CD14-positive monocyte (primary cell): Measurements from ENCODE around the gene CABLES2. TPM values are rescaled to one million over a fixed set of nuclear protein-coding genes. Genes with fewer than 3 reads are reported as not detected.

Experiments
- DNase-seq, 3 donors: peaks; one replicate each; pipeline ENCODE4 v3.0.0-alpha.2; 2011 to 2022
- H2AFZ ChIP-seq: 2 replicates; pipeline ENCODE4 v1.6.0; 2012; ENCODE audit warnings: mild to moderate bottlenecking, low read depth, low read length, inconsistent platforms; ENCODE audit not compliant: insufficient read depth, poor library complexity, severe bottlenecking
- H3K27ac ChIP-seq, 2 donors: 1 replicate in 1 of 2; 2 replicates in 1 of 2; pipeline ENCODE4 v1.5.1; 2012 to 2013; ENCODE audit warnings: low read length in 2 of 2, control low read depth in 1 of 2, inconsistent platforms in 1 of 2, low read depth in 1 of 2, mild to moderate bottlenecking in 1 of 2
- H3K27me3 ChIP-seq, 2 donors: one replicate each; pipeline versions ENCODE4 v1.6.0 to v1.6.1; 2011 to 2013; ENCODE audit warnings: low read length in 2 of 2; ENCODE audit not compliant: control insufficient read depth in 2 of 2, insufficient read depth in 2 of 2
- H3K36me3 ChIP-seq, 2 donors: replicated peaks in 1 of 2; 1 replicate in 1 of 2; 2 replicates in 1 of 2; pipeline versions ENCODE4 v1.5.1 to v1.6.1; 2012 to 2013; ENCODE audit warnings: low read length in 2 of 2, control low read depth in 1 of 2, inconsistent platforms in 1 of 2, mild to moderate bottlenecking in 1 of 2; ENCODE audit not compliant: insufficient read depth in 2 of 2, control insufficient read depth in 1 of 2
- H3K4me1 ChIP-seq, 2 donors: 1 replicate in 1 of 2; 2 replicates in 1 of 2; pipeline versions ENCODE4 v1.5.1 to v1.6.1; 2012 to 2013; ENCODE audit warnings: low read length in 2 of 2, control low read depth in 1 of 2, inconsistent platforms in 1 of 2, mild to moderate bottlenecking in 1 of 2, moderate library complexity in 1 of 2; ENCODE audit not compliant: insufficient read depth in 2 of 2, control insufficient read depth in 1 of 2
- H3K4me2 ChIP-seq: replicated peaks from 2 replicates; pipeline ENCODE3; 2012; ENCODE audit warnings: low read length, moderate library complexity, mild to moderate bottlenecking; ENCODE audit not compliant: poor library complexity, severe bottlenecking; ENCODE audit errors: extremely low read depth
- H3K4me3 ChIP-seq, 3 experiments: fragments of 200-600 bp in 1 of 3; sonication (generic) in 1 of 3; replicated peaks in 1 of 3; 1 replicate in 2 of 3; 2 replicates in 1 of 3; pipeline ENCODE4 v1.5.1; 2011 to 2013; ENCODE audit warnings: low read length in 3 of 3, mild to moderate bottlenecking in 3 of 3, control low read depth in 2 of 3, low read depth in 2 of 3, inconsistent platforms in 1 of 3, moderate library complexity in 1 of 3
- H3K79me2 ChIP-seq: 2 replicates; pipeline ENCODE4 v1.6.0; 2012; ENCODE audit warnings: mild to moderate bottlenecking, control low read depth, inconsistent platforms, low read length, moderate library complexity; ENCODE audit not compliant: insufficient read depth
- H3K9ac ChIP-seq: 2 replicates; pipeline ENCODE4 v1.6.0; 2017; ENCODE audit warnings: low read length, mild to moderate bottlenecking; ENCODE audit not compliant: insufficient read depth, poor library complexity, severe bottlenecking
- H3K9me3 ChIP-seq, 2 donors: replicated peaks in 1 of 2; 1 replicate in 1 of 2; 2 replicates in 1 of 2; pipeline versions ENCODE4 v1.5.1 to v1.6.1; 2012 to 2013; ENCODE audit warnings: low read length in 2 of 2, control low read depth in 1 of 2; ENCODE audit not compliant: control insufficient read depth in 1 of 2, insufficient read depth in 1 of 2
- H4K20me1 ChIP-seq: 2 replicates; pipeline ENCODE4 v1.6.0; 2012; ENCODE audit warnings: mild to moderate bottlenecking, low read length, control low read depth, moderate library complexity; ENCODE audit not compliant: insufficient read depth
- H3K27ac Mint-ChIP-seq, 7 donors: one replicate each; pipeline ENCODE4 v1.8.0; 2020; ENCODE audit warnings: mild to moderate bottlenecking in 7 of 7, mixed read lengths in 7 of 7, moderate library complexity in 6 of 7, inconsistent platforms in 2 of 7
- H3K27me3 Mint-ChIP-seq, 3 donors: one replicate each; pipeline ENCODE4 v1.8.0; 2021 to 2022; ENCODE audit warnings: low read depth in 3 of 3, mild to moderate bottlenecking in 3 of 3, mixed read lengths in 3 of 3, moderate library complexity in 3 of 3, inconsistent platforms in 1 of 3
- H3K36me3 Mint-ChIP-seq, 2 donors: one replicate each; pipeline ENCODE4 v1.8.0; 2020; ENCODE audit warnings: mixed read lengths in 2 of 2, inconsistent platforms in 1 of 2, mild to moderate bottlenecking in 1 of 2
- H3K4me1 Mint-ChIP-seq: one replicate; pipeline ENCODE4 v1.8.0; 2020; ENCODE audit warnings: mild to moderate bottlenecking, mixed read lengths
- H3K4me3 Mint-ChIP-seq, 2 donors: one replicate each; pipeline ENCODE4 v1.8.0; 2020; ENCODE audit warnings: mild to moderate bottlenecking in 2 of 2, mixed read lengths in 2 of 2, moderate library complexity in 1 of 2
- H3K9me3 Mint-ChIP-seq, 7 donors: one replicate each; pipeline ENCODE4 v1.8.0; 2020 to 2022; ENCODE audit warnings: mixed read lengths in 7 of 7, mild to moderate bottlenecking in 6 of 7, moderate library complexity in 6 of 7, inconsistent platforms in 2 of 7
- WGBS: methylation state at CpG from one replicate; pipeline ENCODE4 v1.1.5; 2013; ENCODE audit warnings: missing lambda C conversion rate; ENCODE audit not compliant: insufficient coverage; 5-methylcytosine and 5-hydroxymethylcytosine counted together
- intact Hi-C, 2 donors: fragments of 100-400 bp; cut with micrococcal nuclease; formaldehyde crosslinking; loops; one replicate each; pipeline versions ENCODE4 v1.15.0 to v1.15.1; 2023
- polyA plus RNA-seq, 3 donors: library from polyadenylated mRNA; depleted of rRNA in 1 of 3; unstranded in 2 of 3; stranded (reverse) in 1 of 3; fragments of 300-500 nt in 2 of 3; fragments of >200 nt in 1 of 3; fragmentation: Illumina TruSeq in 2 of 3; gene quantifications; 1 replicate in 2 of 3; 2 replicates in 1 of 3; pipeline ENCODE4 v1.2.3, GENCODE V29; 2012 to 2021
- TF ChIP-seq, protein P1 (sequence below): fragments of 200-600 bp; IDR thresholded peaks from one replicate; pipeline ENCODE4 v1.8.0; 2022; ENCODE audit warnings: antibody characterized with exemption, mild to moderate bottlenecking

The CABLES2 gene
- polyA plus RNA-seq, 3 donors: 0.60 to 4.0 (median 0.61) TPM

- Histone ChIP-seq H3K4me3 (peak overlapping the region; percentile 52 to 79 (median 54)), H4K20me1 (peaks cover 10% of the 10 kb centered on the region), H3K27ac (peak overlapping the region; percentile 1 to 70), H3K79me2 (peaks cover 23% of the 10 kb centered on the region), H3K9ac (peak overlapping the region; percentile 78), H3K4me2 (peak overlapping the region; percentile 88), H3K9me3 (no peaks in the 10 kb centered on the region), H3K27me3 (peaks cover 0 to 3% of the 10 kb centered on the region in 2 donors), H2AFZ (peak overlapping the region; percentile 46), H3K4me1 (peaks cover 30 to 41% of the 10 kb centered on the region in 2 donors), H3K36me3 (no peaks in the 10 kb centered on the region)
- H3K9me3 Mint-ChIP-seq: no peaks in the 10 kb centered on the region
- TF ChIP-seq, protein P1, sequence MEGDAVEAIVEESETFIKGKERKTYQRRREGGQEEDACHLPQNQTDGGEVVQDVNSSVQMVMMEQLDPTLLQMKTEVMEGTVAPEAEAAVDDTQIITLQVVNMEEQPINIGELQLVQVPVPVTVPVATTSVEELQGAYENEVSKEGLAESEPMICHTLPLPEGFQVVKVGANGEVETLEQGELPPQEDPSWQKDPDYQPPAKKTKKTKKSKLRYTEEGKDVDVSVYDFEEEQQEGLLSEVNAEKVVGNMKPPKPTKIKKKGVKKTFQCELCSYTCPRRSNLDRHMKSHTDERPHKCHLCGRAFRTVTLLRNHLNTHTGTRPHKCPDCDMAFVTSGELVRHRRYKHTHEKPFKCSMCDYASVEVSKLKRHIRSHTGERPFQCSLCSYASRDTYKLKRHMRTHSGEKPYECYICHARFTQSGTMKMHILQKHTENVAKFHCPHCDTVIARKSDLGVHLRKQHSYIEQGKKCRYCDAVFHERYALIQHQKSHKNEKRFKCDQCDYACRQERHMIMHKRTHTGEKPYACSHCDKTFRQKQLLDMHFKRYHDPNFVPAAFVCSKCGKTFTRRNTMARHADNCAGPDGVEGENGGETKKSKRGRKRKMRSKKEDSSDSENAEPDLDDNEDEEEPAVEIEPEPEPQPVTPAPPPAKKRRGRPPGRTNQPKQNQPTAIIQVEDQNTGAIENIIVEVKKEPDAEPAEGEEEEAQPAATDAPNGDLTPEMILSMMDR: no peak
- intact Hi-C loops: loop anchor here (2.0 to 10.0 kb wide), 5 partner anchors 20 to 391 kb away; partner anchors contain the start of genes MRGBP (in 2 of the 2), OSBPL2 (in 1 of the 2) and RPS21 (in 1 of the 2)
- peaks cover 12 to 17% (median 13%) of the 10 kb centered on the region in 3 donors for H3K27me3 Mint-ChIP-seq
- peaks cover 4 to 11% of the 10 kb centered on the region in 2 donors for H3K36me3 Mint-ChIP-seq
- DNase-seq: no peak
- peak overlapping the region; percentile 72 to 79 for H3K4me3 Mint-ChIP-seq
- H3K27ac Mint-ChIP-seq: peak overlapping the region in 4 of 7 donors; percentile 57 to 76 (median 68)
- 2% methylated on average over 41 of the region's 42 CpGs for WGBS
- H3K4me1 Mint-ChIP-seq: peaks cover 34% of the 10 kb centered on the region
Measured at GRCh38 chr20:62406635-62407176, 379 bp downstream of the CABLES2 start.

DNA sequence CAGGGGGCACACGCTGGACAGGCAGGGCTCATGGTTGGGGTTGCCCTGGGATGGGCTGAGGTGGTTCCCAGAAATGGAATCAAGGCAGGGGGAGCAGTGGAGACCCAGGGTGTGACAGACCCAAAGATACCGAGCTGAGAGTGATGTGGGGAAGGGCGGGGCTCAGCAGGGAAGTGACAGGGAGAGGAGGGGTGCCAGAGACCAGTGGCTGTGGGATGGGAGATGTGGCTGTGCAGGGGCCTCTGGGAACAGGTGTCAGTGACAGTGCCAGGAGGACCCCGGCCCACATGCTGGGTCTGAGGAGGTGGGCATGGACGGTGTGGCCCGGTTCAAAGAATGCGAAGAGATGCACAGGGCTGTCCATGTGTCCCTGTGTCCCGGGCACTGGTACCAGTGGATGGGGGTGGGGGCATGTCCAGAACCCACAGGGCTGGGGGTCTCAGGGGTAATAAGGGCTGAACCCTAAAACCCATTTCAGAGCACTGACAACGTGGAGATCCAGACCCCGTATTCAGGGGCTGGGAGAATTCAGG, 1.0 kb downstream of the CABLES2 start:
- Histone ChIP-seq H3K79me2 (peaks cover 23% of the 10 kb centered on the region), H3K36me3 (peaks cover 3 to 6% of the 10 kb centered on the region in 2 donors), H4K20me1 (peaks cover 10% of the 10 kb centered on the region), H3K27me3 (peaks cover 0 to 3% of the 10 kb centered on the region in 2 donors), H3K4me1 (peaks cover 30 to 41% of the 10 kb centered on the region in 2 donors), H2AFZ (no peak overlapping the region), H3K27ac (peak overlapping the region; percentile 1 to 70), H3K4me3 (peak overlapping the region; percentile 52 to 79 (median 54)), H3K9me3 (no peaks in the 10 kb centered on the region), H3K9ac (peak overlapping the region; percentile 78), H3K4me2 (peak overlapping the region; percentile 88)
- no peaks in the 10 kb centered on the region for H3K9me3 Mint-ChIP-seq
- peak overlapping the region in 5 of 7 donors; percentile 26 to 84 (median 74) for H3K27ac Mint-ChIP-seq
- peaks cover 4 to 17% of the 10 kb centered on the region in 2 donors for H3K36me3 Mint-ChIP-seq
- H3K4me3 Mint-ChIP-seq: peak overlapping the region; percentile 72 to 79
- H3K27me3 Mint-ChIP-seq: peaks cover 12 to 17% (median 14%) of the 10 kb centered on the region in 3 donors
- TF ChIP-seq, protein P1: no peak
- intact Hi-C loops: loop anchor here (2.0 to 10.0 kb wide), 5 partner anchors 19 to 391 kb away; partner anchors contain the start of genes MRGBP (in 2 of the 2), OSBPL2 (in 1 of the 2) and RPS21 (in 1 of the 2)
- H3K4me1 Mint-ChIP-seq: peaks cover 34% of the 10 kb centered on the region
- WGBS: 92% methylated on average over 6 of the region's 10 CpGs
- no peak for DNase-seq
